Lower leg skin (tissue), 3 donors: ENCODE measurements around the gene PRRT1.

Experiments
- CTCF ChIP-seq, 3 donors: fragments of 450-650 bp; IDR thresholded peaks; one replicate each; pipeline ENCODE4 v1.5.1; 2016; ENCODE audit warnings: antibody characterized with exemption in 3 of 3, mild to moderate bottlenecking in 3 of 3, moderate library complexity in 2 of 3
- POLR2A ChIP-seq, 2 donors: fragments of 450-650 bp; IDR thresholded peaks; one replicate each; pipeline ENCODE4 v1.6.1; 2016 to 2017; ENCODE audit warnings: antibody characterized with exemption in 2 of 2, mild to moderate bottlenecking in 1 of 2, moderate library complexity in 1 of 2

- TF ChIP-seq CTCF (IDR thresholded peaks at IDR 0.05) (no peak), POLR2A (IDR thresholded peaks at IDR 0.05) (no peak)
These were observed 37.5 kb upstream of the PRRT1 start for GRCh38 chr6:32189069-32189741.
